GM18508 (cell line): Measurements from ENCODE around the gene ARL13B.

Source experiments
- ATAC-seq: cut with Tn5 transposase; IDR thresholded peaks from one replicate; pipeline ENCODE4 v1.9.1; 2021; ENCODE audit warnings: moderate number of reproducible peaks; ENCODE audit not compliant: insufficient read depth, unreplicated experiment

Gene ARL13B

DNA sequence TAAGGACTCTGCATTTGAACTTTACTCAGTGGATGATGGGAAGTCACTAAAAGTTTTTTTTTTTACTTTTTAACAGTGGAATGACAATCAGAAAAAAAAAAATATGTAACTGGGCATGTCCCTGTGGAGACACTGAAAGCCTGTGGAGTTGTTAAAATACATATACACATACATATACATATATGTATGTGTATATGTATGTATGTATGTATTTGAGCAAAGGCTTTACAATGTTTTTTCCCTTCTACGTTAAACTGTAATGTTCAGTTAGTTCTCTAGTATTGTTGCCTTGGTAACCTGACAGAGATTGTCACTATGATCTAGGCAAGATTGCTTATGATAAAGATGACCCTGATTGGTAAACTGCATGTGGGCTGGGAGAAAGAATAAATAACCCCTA is 113.2 kb downstream of the ARL13B start:
- ATAC-seq: no peak

DNA sequence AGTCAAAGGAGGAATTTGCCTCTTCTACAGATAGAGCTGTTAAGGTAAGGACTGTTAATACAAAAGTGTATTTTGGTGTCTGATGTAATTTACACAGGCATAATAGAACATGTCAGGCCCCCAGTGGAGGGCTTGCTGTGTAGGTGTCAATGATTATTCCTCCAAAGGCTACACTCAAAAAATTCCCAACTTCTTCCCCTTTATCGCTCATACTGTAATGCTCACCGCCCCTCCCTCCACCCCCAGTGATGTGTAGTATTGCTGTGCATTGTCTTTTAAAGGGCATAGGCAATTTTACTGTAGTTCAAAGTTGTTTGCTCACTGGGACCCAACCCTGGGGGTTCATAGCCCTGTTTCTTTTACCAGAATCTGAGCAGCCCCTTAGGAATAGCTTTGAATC is 115.2 kb downstream of the ARL13B start:
- no peak for ATAC-seq

DNA sequence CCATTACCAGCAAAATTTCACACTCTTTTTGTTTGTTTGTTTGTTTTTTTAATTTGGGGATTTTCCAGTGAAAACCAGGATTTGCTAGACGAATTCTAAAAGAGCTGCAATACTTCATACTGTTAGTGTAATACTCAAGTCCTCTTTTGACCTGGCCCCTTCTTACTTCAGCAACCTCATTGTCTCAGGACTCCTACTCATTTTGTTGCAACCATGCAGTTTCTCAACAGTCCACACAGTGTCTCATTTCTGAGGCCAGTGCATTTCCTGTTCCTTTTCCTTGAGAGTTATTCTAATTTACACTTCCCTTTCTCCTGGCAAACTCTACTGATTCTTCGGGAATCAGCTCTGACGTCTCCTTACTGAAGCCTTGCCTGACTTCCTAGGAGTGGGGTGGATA is 118.5 kb downstream of the ARL13B start:
- ATAC-seq: no peak

DNA sequence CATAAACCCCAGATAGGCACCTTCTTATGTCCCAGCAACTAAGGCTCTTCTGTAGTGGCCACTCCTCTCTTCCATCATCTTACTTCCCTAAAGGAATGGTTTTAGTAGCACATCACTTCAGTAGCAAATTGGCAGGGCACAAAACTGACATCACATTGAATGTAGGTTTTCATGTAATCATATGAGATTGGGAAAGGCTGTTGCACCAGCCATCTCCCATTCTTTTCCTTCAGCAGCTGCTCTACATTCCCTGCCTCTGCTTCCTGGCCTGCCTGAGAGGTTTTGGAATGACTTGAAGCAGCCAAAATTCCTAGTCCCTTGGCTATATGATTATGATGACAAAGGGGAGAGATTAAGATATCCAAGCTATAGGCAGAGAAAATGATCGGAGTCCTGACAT is 119.4 kb downstream of the ARL13B start:
- no peak for ATAC-seq

DNA sequence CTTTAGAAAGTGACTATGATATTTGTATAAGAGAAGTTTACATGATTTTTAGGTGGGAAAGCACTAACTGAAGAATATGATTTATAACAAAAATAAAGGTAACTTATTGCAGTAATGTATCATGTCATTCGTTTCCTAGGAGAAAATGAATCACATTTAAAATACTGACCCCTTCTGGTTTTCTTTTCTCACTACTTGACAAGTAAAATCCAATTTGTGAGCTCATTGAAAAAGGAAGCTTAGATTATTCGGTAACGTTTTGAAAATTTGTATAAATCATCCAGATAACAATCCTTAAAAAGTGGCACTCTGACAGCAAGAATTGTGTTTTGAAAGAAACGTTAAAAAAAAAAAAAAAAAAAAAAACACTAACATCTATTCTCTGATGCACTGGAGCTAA is 121.9 kb downstream of the ARL13B start:
- ATAC-seq: no peak
